ENCODE results near the gene NEGR1. TPM values are rescaled to one million over a fixed set of nuclear protein-coding genes. Genes with fewer than 3 reads are reported as not detected.

NEGR1 gene
- total RNA-seq, 1 donor from 2014 or later: 7.6 TPM

- TF ChIP-seq, protein P1, sequence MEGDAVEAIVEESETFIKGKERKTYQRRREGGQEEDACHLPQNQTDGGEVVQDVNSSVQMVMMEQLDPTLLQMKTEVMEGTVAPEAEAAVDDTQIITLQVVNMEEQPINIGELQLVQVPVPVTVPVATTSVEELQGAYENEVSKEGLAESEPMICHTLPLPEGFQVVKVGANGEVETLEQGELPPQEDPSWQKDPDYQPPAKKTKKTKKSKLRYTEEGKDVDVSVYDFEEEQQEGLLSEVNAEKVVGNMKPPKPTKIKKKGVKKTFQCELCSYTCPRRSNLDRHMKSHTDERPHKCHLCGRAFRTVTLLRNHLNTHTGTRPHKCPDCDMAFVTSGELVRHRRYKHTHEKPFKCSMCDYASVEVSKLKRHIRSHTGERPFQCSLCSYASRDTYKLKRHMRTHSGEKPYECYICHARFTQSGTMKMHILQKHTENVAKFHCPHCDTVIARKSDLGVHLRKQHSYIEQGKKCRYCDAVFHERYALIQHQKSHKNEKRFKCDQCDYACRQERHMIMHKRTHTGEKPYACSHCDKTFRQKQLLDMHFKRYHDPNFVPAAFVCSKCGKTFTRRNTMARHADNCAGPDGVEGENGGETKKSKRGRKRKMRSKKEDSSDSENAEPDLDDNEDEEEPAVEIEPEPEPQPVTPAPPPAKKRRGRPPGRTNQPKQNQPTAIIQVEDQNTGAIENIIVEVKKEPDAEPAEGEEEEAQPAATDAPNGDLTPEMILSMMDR (IDR thresholded peaks at IDR 0.05): no peak
- peaks cover 4% of the 10 kb centered on the region for H3K9me3 Mint-ChIP-seq (ENCODE audit: unreplicated experiment)
- no peaks in the 10 kb centered on the region for H3K27me3 Mint-ChIP-seq (ENCODE audit: unreplicated experiment)
- H3K36me3 Mint-ChIP-seq (ENCODE audit: unreplicated experiment): no peaks in the 10 kb centered on the region
- no peak overlapping the region for H3K4me3 Mint-ChIP-seq (ENCODE audit: unreplicated experiment)
- no peak overlapping the region for H3K27ac Mint-ChIP-seq (ENCODE audit: unreplicated experiment)
- H3K4me1 Mint-ChIP-seq (ENCODE audit: unreplicated experiment): peaks cover 19% of the 10 kb centered on the region
- DNase-seq (ENCODE audit: extremely low spot score, unreplicated experiment): no peak
Observed at GRCh38 chr1:71618766-71619530, 663.4 kb downstream of the NEGR1 start.

DNA sequence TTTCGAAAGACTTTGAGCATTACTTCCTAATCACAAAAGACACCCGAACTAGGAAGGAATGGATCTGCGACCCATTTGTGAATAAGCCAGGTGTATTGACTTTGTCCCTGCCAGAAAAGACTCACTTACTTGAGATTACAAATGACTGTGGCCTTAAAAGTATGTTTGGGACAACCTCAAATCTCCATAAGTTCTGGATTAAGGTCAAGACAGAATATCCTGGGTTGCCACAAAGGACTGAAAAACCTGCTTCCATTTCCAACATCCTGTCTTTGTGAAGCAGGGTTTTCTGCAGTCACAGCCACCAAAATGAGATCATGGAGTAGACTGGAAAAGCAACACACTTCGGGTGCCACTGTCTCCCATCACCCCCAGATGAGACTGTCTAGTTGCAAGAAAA, 664.1 kb downstream of the NEGR1 start:
- Mint-ChIP-seq H3K9me3 (ENCODE audit: unreplicated experiment) (peaks cover 4% of the 10 kb centered on the region), H3K4me3 (ENCODE audit: unreplicated experiment) (no peak overlapping the region), H3K36me3 (ENCODE audit: unreplicated experiment) (no peaks in the 10 kb centered on the region), H3K27ac (ENCODE audit: unreplicated experiment) (no peak overlapping the region), H3K27me3 (ENCODE audit: unreplicated experiment) (no peaks in the 10 kb centered on the region), H3K4me1 (ENCODE audit: unreplicated experiment) (peaks cover 12% of the 10 kb centered on the region)
- TF ChIP-seq, protein P1 (IDR thresholded peaks at IDR 0.05): no peak
- DNase-seq (ENCODE audit: extremely low spot score, unreplicated experiment): no peak

DNA sequence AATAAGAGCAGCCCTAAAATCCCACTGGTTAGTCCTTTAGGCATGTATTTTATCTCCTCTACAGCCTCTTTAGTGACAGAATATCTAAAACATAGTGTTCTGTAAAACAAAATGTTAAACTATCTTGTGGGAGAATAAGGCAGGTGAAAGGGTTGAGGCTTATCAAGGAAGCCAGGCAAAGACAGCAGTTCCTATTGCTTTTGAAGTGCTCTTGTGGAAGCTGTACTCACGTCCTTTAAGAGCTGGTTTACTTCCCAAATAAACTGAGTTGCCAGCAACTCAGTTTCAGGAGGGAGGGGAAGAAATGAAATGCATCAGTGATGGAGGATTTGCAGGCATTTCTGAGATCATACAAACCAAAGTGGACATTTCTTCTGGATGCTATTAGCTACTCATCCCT, 671.9 kb downstream of the NEGR1 start:
- TF ChIP-seq, protein P1 (IDR thresholded peaks at IDR 0.05): no peak
- H3K36me3 Mint-ChIP-seq (ENCODE audit: unreplicated experiment): no peaks in the 10 kb centered on the region
- no peak overlapping the region for H3K27ac Mint-ChIP-seq (ENCODE audit: unreplicated experiment)

GRCh38 chr1:71603044-71603776, 679.1 kb downstream of the NEGR1 start:
- no peaks in the 10 kb centered on the region for H3K27me3 Mint-ChIP-seq (ENCODE audit: unreplicated experiment)

More for the DNA sequence above, 671.9 kb downstream of the NEGR1 start:
- Mint-ChIP-seq H3K9me3 (ENCODE audit: unreplicated experiment) (no peaks in the 10 kb centered on the region), H3K27me3 (ENCODE audit: unreplicated experiment) (no peaks in the 10 kb centered on the region), H3K4me1 (ENCODE audit: unreplicated experiment) (no peaks in the 10 kb centered on the region), H3K4me3 (ENCODE audit: unreplicated experiment) (no peak overlapping the region)
- no peak for DNase-seq (ENCODE audit: extremely low spot score, unreplicated experiment)

More at GRCh38 chr1:71603044-71603776, 679.1 kb downstream of the NEGR1 start:
- Mint-ChIP-seq H3K9me3 (ENCODE audit: unreplicated experiment) (peaks cover 7% of the 10 kb centered on the region), H3K36me3 (ENCODE audit: unreplicated experiment) (no peaks in the 10 kb centered on the region), H3K27ac (ENCODE audit: unreplicated experiment) (no peak overlapping the region), H3K4me1 (ENCODE audit: unreplicated experiment) (no peaks in the 10 kb centered on the region), H3K4me3 (ENCODE audit: unreplicated experiment) (no peak overlapping the region)
- TF ChIP-seq, protein P1 (IDR thresholded peaks at IDR 0.05): no peak
- no peak for DNase-seq (ENCODE audit: extremely low spot score, unreplicated experiment)
